GM12878 (cell line): ENCODE measurements around the gene RGS5.

ENCODE experiments used
- CREB1 ChIP-seq: IDR thresholded peaks from 2 replicates; pipeline ENCODE4 v1.6.1; 2012; ENCODE audit warnings: low read depth, mild to moderate bottlenecking, inconsistent platforms
- CTCF ChIP-seq, 3 experiments: IDR thresholded peaks in 2 of 3; conservative IDR thresholded peaks in 1 of 3; 2 replicates each; pipeline ENCODE4 v1.5.1; 2011; ENCODE audit warnings: low read depth in 3 of 3, low read length in 3 of 3, mild to moderate bottlenecking in 3 of 3, control low read depth in 2 of 3, moderate library complexity in 2 of 3, inconsistent platforms in 1 of 3, mixed read lengths in 1 of 3; ENCODE audit not compliant: control insufficient read depth in 2 of 3, insufficient read depth in 1 of 3; ENCODE audit errors: extremely low read depth in 1 of 3
- IKZF1 ChIP-seq: fragments of 450-650 bp; conservative IDR thresholded peaks from 2 replicates; pipeline ENCODE4 v1.6.1; 2017; ENCODE audit warnings: antibody characterized with exemption, mild to moderate bottlenecking
- NRF1 ChIP-seq: conservative IDR thresholded peaks from 2 replicates; pipeline ENCODE4 v1.6.1; 2011; ENCODE audit warnings: mild to moderate bottlenecking, low read depth, low read length, improper control_type of control experiment
- POLR2A ChIP-seq: IDR thresholded peaks from 2 replicates; pipeline ENCODE4 v1.6.1; 2011; ENCODE audit warnings: low read depth, mild to moderate bottlenecking, low read length
- RAD21 ChIP-seq: IDR thresholded peaks from 2 replicates; pipeline ENCODE4 v1.6.1; 2011; ENCODE audit warnings: mild to moderate bottlenecking, low read depth, low read length, moderate library complexity; ENCODE audit not compliant: insufficient read depth
- REST ChIP-seq: IDR thresholded peaks from 2 replicates; pipeline ENCODE4 v1.6.1; 2012; ENCODE audit warnings: mild to moderate bottlenecking, low read depth, low read length
- ZNF274 ChIP-seq: IDR thresholded peaks from one replicate; pipeline ENCODE4 v1.8.0; 2011; ENCODE audit not compliant: insufficient read length, insufficient read depth

- TF ChIP-seq REST, result no peak
- TF ChIP-seq RAD21, result no peak
- TF ChIP-seq IKZF1, result no peak
- TF ChIP-seq POLR2A, result no peak
- TF ChIP-seq CREB1, result no peak
- no peak for TF ChIP-seq ZNF274
- no peak for TF ChIP-seq NRF1
- TF ChIP-seq CTCF (IDR thresholded peaks at IDR 0.05 in 2 of 3, conservative IDR thresholded peaks at IDR 0.05 in 1 of 3; ENCODE audit: control insufficient read depth in 2 of 3, extremely low read depth in 1 of 3, insufficient read depth in 1 of 3, low read depth in 3 of 3, low read length in 3 of 3), result no peak
Observed at GRCh38 chr1:163170331-163170730, 32.4 kb downstream of the RGS5 start.
